Urinary bladder (tissue), 4 donors: ENCODE measurements around the gene ANKEF1. TPM values are rescaled to one million over a fixed set of nuclear protein-coding genes. Genes with fewer than 3 reads are reported as not detected.

ENCODE experiments used
- DNase-seq: peaks from one replicate; pipeline ENCODE4 v3.0.0-alpha.2; 2015; ENCODE audit errors: extremely low spot score
- H3K27ac ChIP-seq: one replicate; pipeline ENCODE4 v1.5.1; 2013; ENCODE audit warnings: low read depth, mild to moderate bottlenecking, moderate library complexity
- H3K36me3 ChIP-seq: one replicate; pipeline ENCODE4 v1.6.1; 2013; ENCODE audit warnings: mild to moderate bottlenecking, moderate library complexity; ENCODE audit not compliant: insufficient read depth
- H3K4me1 ChIP-seq: one replicate; pipeline ENCODE4 v1.6.1; 2013; ENCODE audit warnings: mild to moderate bottlenecking, moderate library complexity; ENCODE audit not compliant: insufficient read depth
- H3K4me3 ChIP-seq: one replicate; pipeline ENCODE4 v1.5.1; 2013; ENCODE audit warnings: low read depth, low read length
- WGBS: extraction: QIAGEN DNeasy Blood & Tissue Kit; methylation state at CpG from one replicate; pipeline ENCODE4 v1.1.7; 2013; 5-methylcytosine and 5-hydroxymethylcytosine counted together
- polyA plus RNA-seq: library from polyadenylated mRNA; stranded (reverse); fragments of 200-250 nt; gene quantifications from one replicate; pipeline ENCODE4 v1.2.3, GENCODE V29; 2013
- total RNA-seq: library from RNA; depleted of rRNA; stranded (reverse); fragments of >200 nt; gene quantifications from one replicate; pipeline ENCODE4 v1.2.3, GENCODE V29; 2014
- donor health status: healthy with polysubstance abuse.
- donor health status: healthy.

Gene ANKEF1
- total and polyA plus RNA-seq, 2 donors: 0.75 to 1.7 TPM

DNA sequence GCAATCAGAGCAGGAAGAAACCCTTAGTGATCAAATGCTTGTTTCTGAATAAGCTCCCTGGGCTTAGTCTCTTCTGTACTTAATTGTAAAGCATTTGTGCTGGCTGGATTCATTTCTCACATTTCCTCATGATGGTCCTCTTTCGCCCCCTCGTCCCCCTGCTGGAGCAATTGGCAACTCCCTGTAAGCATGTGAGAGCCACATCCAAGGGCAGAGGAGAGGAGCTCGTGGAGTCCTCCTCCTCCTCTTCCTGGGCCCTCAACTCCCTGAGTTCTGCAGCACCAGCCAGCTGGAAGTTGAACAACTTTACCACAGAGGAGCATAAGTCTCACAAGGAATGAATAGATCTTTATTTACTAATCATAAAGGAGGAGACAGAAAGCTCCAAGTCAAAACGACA lies 12.6 kb downstream of the ANKEF1 start:
- Histone ChIP-seq H3K36me3 (no peaks in the 10 kb centered on the region), H3K4me1 (no peaks in the 10 kb centered on the region)

DNA sequence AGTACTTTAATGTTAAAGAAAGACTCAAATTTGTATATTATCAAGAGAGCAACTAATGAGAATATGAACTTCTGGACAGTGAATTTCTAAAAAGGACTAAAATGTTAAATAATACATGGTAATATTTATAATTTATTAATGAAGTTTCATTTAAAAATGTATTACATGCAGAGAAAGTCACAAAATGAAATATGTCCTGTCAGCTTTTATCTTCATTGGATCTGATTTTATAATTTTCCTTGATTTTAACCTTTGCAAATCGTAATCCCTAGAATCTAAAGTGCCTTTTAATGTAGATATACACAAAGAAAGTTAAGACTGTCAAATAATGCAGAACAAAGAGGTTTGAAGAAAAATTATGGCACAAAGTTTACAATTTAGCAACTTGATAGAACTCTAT lies 16.4 kb downstream of the ANKEF1 start:
- DNase-seq: no peak
- Histone ChIP-seq H3K4me3 (no peak overlapping the region), H3K36me3 (no peaks in the 10 kb centered on the region), H3K4me1 (no peaks in the 10 kb centered on the region), H3K27ac (no peak overlapping the region)
- 74% methylated on average over 1 of the region's 1 CpG for WGBS

More for the DNA sequence above, 12.6 kb downstream of the ANKEF1 start:
- 21% methylated on average over 4 of the region's 4 CpGs for WGBS
- no peak for DNase-seq
- Histone ChIP-seq H3K4me3 (no peak overlapping the region), H3K27ac (no peak overlapping the region)

DNA sequence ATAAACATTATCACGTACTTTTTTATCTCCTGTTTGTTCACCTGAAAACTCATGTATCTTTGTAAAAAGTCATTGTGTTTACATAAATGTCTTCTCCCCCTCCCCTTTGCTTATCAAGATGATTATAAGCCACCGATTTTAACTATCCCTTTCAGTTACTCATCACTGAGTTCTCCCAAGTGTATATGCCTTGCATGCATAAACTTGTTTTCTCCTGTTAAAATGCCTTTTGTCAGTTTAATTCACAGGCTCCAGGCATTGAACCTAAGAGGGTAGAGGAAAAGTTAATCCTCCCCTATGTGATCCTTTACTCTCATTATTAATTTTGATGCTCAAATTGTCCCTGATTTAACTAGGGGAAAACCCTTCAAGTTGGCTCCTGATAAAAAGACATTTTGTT lies 24.2 kb downstream of the ANKEF1 start:
- WGBS: 20% methylated on average over 2 of the region's 2 CpGs
- peaks cover 4% of the 10 kb centered on the region for H3K36me3 ChIP-seq
- H3K27ac ChIP-seq: no peak overlapping the region
- no peaks in the 10 kb centered on the region for H3K4me1 ChIP-seq
- H3K4me3 ChIP-seq: no peak overlapping the region
- DNase-seq: no peak

DNA sequence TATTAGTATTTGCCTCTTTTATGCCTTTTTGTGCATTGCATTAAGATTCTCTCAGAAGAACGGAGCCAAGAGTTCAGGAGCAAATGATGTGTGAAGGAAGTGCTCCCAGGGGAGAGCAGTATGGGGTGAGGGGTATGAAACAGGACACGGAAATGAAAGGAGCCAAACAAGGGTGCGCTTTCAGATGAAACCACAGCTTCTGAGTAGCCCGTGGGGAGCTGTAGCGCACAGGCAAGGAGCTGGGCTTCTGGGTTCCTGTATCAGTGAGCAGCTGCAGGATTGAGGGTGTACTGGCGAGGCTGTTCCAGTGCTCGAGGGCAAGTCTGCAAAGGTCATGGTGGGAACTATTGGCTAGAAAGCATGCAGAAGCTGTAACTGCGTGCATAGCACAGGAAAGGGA lies 25.4 kb downstream of the ANKEF1 start:
- peaks cover 4% of the 10 kb centered on the region for H3K36me3 ChIP-seq
- WGBS: 48% methylated on average over 8 of the region's 8 CpGs
- no peaks in the 10 kb centered on the region for H3K4me1 ChIP-seq
- no peak for DNase-seq
- H3K4me3 ChIP-seq: no peak overlapping the region
- no peak overlapping the region for H3K27ac ChIP-seq

DNA sequence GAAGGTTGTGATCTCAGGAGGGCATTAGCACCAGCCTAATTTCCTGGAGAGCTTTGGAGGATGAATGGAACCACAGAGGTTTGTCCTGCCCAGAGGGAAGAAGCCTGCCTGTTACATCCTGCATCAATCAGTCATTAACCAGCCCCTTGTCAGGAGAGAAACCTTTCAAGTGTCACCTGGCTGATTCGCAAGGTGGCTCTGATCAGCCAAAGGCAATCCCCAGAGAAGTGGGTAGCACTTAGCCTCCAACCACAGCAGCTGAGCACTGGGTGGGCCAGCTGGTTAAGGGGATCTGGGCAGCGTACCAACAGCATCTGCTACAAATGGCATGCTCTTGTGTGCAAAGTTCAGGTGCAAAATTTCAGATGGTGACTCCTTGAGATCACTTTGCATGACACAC lies 26.9 kb downstream of the ANKEF1 start:
- DNase-seq: no peak
- Histone ChIP-seq H3K4me1 (no peaks in the 10 kb centered on the region), H3K36me3 (peaks cover 4% of the 10 kb centered on the region), H3K4me3 (no peak overlapping the region), H3K27ac (no peak overlapping the region)
- WGBS: 53% methylated on average over 2 of the region's 2 CpGs

DNA sequence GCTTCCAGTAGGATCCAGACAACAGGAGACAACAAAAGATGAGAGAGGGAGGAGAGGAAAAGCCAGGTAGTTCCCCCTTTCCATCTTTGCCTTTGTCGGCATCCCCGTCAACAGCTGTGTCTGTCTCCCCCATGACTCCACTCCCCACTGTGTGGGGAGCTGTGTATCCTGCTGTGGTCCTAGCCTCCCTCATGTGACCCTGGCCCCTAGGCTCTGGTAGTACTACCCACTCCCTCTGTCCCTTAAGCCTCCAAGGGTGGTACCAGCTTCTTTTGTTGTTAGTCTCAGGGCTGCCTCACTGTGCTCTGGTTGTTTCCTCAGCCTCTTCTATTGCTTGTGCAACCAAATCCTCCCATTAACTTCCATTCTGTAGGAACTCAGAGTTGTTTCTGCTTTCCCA lies 28.7 kb downstream of the ANKEF1 start:
- H3K36me3 ChIP-seq: no peaks in the 10 kb centered on the region
- H3K4me1 ChIP-seq: no peaks in the 10 kb centered on the region
- 95% methylated on average over 2 of the region's 2 CpGs for WGBS
- H3K27ac ChIP-seq: no peak overlapping the region
- no peak for DNase-seq
- no peak overlapping the region for H3K4me3 ChIP-seq

DNA sequence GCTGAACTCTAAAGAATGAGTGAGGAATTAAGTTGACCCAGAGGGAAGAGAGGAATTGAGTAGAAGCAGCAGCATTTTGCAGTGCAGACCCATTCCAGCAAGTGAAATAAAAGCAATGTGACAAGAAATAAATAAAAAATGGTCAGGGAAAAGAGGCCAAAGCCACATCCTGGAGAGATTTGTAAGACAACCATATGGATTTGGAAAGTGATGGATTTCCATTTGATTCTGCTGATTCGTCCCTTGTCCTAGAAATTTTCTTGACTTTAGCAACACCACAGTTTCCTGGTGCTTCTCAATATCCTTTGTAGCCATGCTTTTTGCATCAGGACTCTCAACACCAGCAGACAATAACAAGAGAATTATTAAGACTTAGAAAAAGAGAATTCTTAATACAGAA lies 29.8 kb downstream of the ANKEF1 start:
- Histone ChIP-seq H3K36me3 (no peaks in the 10 kb centered on the region), H3K27ac (no peak overlapping the region), H3K4me1 (no peaks in the 10 kb centered on the region), H3K4me3 (no peak overlapping the region)
- 79% methylated on average over 1 of the region's 1 CpG for WGBS
- no peak for DNase-seq

DNA sequence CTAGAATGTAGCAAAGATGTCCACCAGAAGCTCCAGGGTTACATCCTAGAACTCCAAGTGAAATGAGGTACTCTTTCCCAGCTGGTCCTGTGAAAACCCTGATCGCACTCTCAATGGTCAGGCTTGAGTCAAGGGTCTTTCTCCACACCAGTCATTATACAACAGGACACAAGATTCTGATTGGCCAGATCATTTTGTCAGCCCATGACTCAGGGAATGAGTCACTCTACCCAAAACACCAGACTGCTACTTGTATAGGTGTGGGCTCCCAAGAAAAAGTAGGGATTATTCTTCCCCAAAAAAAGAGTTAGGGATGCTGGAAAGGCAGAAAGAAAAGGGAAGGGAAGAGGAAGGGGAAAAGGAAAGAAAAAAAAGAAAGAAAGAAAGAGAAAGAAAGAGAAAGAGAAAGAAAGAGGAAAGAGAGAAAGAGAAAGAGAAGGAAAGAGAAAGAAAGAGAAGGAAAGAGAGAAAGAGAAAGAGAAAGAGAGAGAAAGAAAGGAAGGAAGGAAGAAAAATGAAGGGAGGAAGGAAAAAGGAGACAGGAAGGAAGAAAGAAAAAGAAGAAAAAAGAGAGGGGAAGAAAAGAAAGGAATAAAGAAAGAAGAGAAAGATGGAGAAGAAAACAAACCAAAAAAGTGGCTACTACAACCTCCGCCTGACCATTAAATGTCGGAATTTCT lies 30.5 kb downstream of the ANKEF1 start:
- 96% methylated on average over 3 of the region's 3 CpGs for WGBS
- no peaks in the 10 kb centered on the region for H3K36me3 ChIP-seq
- H3K4me1 ChIP-seq: no peaks in the 10 kb centered on the region
- DNase-seq: no peak
- no peak overlapping the region for H3K4me3 ChIP-seq
- no peak overlapping the region for H3K27ac ChIP-seq

DNA sequence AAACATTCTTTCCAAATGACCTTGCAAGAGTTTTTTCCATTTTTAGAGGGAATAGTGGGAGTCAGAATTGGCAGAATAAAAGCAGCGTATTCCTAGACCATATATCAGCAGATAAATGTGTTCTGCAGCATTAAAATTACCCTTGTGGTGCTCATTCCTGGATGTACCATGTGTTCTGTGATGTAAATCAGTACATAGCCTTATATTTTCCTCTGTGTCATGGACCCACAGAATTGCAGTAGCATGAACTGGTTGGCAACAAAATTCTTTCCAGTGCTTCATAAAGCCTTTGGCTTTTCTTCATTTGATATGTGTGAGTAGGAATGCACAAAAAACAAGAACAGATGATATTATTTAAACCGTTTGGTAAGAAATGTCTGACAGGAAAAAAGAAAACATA lies 32.5 kb downstream of the ANKEF1 start:
- H3K4me1 ChIP-seq: no peaks in the 10 kb centered on the region
- no peak overlapping the region for H3K4me3 ChIP-seq
- H3K36me3 ChIP-seq: no peaks in the 10 kb centered on the region
- WGBS: 50% methylated on average over 2 of the region's 2 CpGs
- H3K27ac ChIP-seq: no peak overlapping the region
- DNase-seq: no peak

DNA sequence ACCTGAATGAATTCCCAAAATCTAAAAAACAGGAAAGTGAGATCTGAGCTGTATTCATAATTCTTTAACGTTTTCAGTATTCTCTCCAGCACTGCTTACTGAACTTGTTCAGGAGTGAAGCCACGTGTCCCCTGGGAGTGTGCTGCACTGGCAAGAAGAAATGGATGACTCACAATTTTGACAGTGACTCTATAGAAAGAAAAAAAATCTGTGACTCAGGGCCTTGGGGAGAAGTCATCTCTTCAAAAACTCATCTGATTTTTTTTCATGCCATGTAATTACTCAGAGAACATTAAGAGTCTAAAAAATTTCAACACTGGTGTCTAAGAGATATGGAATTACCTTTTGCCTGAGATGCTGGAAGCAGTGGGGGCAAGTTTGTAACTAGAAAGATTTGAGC lies 39.7 kb downstream of the ANKEF1 start:
- no peak for DNase-seq
- 56% methylated on average over 2 of the region's 2 CpGs for WGBS

DNA sequence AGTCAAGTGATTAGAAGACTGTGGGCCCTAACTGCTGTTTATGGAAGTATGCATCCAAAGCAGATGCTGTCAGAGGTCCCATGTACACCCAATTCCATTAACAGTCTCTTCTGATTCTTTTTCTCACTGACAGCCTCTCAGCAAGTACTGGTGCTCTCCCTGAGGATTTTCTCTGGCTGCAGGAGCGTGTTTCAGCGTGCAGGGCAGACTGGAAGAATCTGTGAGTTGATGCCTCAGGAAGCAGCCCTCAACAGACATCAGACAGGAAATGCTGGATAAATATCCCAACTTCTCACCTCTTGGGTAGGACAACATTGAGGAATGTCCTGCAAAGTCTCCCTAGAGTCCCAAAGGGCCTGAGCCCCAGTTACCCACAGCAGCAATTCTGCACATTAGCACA lies 40.8 kb downstream of the ANKEF1 start:
- H3K36me3 ChIP-seq: no peaks in the 10 kb centered on the region
- WGBS: 34% methylated on average over 2 of the region's 2 CpGs
- no peak overlapping the region for H3K4me3 ChIP-seq
- no peak for DNase-seq
- no peak overlapping the region for H3K27ac ChIP-seq
- no peaks in the 10 kb centered on the region for H3K4me1 ChIP-seq

More for the DNA sequence above, 39.7 kb downstream of the ANKEF1 start:
- Histone ChIP-seq H3K4me3 (no peak overlapping the region), H3K36me3 (no peaks in the 10 kb centered on the region), H3K4me1 (no peaks in the 10 kb centered on the region), H3K27ac (no peak overlapping the region)

DNA sequence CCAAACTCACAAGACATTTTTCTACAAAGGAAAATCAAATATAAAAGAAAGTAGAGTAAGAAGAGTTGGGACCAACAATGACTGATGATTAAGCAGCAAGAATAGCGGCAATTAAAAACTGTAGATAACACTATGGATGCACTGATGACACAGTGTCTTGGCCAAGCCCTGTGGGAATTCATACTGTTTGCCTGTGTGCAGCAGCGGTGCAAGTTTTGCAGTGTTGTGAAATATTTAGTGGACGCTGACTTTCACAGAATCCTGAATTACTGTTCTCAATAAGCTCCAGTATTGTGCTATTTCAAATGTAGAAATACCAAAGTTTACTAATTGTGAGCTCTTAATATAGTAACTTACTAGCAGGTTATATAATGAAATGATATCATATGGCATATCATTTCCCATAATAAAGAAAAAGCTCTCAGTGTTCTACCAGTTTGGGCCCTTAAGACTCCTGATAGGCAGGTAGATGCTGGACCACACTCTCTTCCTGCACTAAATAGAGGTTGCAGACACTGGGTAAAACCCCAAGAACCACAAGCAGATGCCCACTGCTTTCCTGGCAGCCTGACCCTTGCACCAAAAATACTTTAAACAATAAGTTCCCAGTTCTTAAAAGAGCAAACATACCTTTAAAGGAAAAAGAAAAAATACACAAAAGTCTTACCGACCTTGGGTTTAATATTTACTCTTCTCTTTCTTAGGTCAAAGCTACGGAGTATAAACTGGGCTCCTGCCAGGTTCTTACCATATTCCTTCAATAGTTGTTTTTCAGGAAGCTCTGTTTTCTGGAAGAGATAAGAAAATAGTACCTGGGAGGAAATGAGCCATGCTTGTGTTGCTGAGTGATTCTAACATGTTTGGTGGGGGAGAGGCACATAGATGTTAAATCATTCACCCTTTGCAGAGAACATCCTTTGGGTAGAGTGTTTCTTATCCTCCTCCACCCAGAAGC lies 41.6 kb downstream of the ANKEF1 start:
- WGBS: 64% methylated on average over 5 of the region's 5 CpGs

DNA sequence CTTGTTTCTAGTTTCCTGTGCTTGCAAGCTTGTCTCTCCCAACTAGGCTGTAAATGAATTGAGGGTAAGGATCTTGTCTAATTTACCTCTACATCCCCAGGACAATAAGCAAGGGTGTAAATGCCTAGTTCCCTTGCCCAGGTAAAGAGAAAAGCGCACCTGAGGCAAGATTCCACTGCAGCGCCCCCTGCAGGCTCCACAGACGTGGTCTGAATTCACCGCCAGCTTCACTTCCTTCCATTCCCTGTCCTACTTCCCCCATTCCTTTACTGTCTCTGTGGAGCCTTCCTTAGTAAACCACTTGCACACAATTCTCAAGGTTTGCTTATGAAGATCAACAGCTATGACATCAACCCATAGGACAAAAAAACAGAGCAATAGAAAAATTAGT lies 42.3 kb downstream of the ANKEF1 start:
- Histone ChIP-seq H3K27ac (no peak overlapping the region), H3K36me3 (no peaks in the 10 kb centered on the region), H3K4me1 (no peaks in the 10 kb centered on the region), H3K4me3 (no peak overlapping the region)
- no peak for DNase-seq
- 40% methylated on average over 4 of the region's 4 CpGs for WGBS

More for the DNA sequence above, 41.6 kb downstream of the ANKEF1 start:
- Histone ChIP-seq H3K4me3 (no peak overlapping the region), H3K27ac (no peak overlapping the region), H3K4me1 (no peaks in the 10 kb centered on the region), H3K36me3 (no peaks in the 10 kb centered on the region)
- DNase-seq: no peak

DNA sequence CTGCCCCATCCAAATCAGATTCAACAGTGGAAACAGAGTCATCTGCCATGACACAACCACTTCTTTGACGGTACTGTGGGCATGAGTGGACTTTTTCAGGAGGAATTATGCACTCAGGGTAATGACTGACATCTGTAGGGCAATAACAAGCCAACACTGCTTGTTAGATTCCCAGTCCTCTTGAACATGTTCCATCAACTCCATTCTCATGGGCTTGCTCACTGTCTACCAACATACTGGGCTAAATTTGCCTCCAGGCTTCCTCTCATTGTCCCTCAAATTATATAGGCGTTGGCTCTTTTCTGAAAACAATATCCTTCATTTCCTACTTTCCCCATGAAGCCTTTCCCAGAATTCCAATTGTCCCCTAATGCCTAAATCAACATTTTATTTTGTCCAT lies 43.1 kb downstream of the ANKEF1 start:
- no peak for DNase-seq
- 75% methylated on average over 2 of the region's 2 CpGs for WGBS
- no peak overlapping the region for H3K4me3 ChIP-seq
- H3K4me1 ChIP-seq: no peaks in the 10 kb centered on the region
- H3K27ac ChIP-seq: no peak overlapping the region
- no peaks in the 10 kb centered on the region for H3K36me3 ChIP-seq
